CD4-positive, alpha-beta T cell treated with Interleukin-17A for 1 hour (primary cell): Measurements from ENCODE around the gene ANP32E.
"Not testable (repeated sequence)": the region's sequence is repeated elsewhere in the genome, so short reads cannot be mapped to it uniquely, and the experiment has no call there.

Source experiments
- DNase-seq: peaks from one replicate; pipeline ENCODE4 v3.0.0-alpha.2; 2020

The ANP32E gene

DNA sequence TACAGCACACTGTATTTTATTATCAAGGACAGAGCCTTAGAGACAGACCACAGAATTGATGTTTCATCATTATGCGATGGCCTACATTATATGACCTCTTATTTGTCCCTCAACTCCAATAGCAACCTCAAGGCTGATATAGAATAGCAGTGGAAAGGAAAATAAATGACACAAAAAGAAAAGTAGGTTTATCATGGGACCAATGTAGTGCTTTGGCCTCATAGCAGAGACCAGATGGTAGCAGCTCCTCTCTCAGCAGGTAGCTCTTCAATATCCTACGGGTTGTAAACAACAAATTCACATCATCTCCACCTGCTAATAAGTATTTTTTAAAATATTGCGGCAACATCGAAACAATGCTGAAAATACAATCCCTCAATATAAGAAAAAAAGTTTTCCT, 25.2 kb downstream of the ANP32E start:
- DNase-seq: no peak

DNA sequence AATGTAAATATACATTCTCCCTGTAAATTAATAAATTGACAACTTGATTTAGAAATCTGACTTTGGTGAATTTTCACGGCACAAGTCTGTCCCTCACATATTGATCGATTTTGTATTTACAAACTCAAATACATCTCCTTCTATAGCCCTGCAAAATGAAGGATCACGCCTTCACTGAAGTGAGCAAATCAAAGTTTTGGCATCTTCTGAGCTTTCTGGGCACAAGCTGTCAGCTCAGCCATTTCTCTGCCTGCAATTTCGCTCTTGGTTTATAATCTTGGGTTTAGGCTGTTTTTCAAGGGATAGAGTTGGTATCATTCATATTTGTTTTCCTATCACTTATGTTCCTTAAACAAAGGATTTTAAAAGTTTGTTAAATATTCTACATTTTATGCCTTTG, 25.8 kb downstream of the ANP32E start:
- DNase-seq: no peak

DNA sequence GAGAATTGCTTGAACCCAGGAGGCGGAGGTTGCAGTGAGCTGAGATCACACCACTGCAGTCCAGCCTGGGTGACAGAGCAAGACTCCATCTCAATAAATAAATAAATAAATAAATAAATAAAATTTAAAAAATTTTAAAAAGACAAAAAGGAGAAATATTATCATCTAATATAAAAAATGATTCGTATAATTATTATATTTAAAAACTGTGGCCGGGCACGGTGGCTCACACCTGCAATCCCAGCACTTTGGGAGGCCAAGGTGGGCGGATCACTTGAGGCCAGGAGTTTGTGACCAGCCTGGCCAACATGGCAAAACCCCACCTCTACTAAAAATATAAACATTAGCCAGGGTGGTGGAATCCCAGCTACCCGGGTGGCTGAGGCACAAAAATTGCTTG, 27.5 kb downstream of the ANP32E start:
- not testable (repeated sequence) for DNase-seq

DNA sequence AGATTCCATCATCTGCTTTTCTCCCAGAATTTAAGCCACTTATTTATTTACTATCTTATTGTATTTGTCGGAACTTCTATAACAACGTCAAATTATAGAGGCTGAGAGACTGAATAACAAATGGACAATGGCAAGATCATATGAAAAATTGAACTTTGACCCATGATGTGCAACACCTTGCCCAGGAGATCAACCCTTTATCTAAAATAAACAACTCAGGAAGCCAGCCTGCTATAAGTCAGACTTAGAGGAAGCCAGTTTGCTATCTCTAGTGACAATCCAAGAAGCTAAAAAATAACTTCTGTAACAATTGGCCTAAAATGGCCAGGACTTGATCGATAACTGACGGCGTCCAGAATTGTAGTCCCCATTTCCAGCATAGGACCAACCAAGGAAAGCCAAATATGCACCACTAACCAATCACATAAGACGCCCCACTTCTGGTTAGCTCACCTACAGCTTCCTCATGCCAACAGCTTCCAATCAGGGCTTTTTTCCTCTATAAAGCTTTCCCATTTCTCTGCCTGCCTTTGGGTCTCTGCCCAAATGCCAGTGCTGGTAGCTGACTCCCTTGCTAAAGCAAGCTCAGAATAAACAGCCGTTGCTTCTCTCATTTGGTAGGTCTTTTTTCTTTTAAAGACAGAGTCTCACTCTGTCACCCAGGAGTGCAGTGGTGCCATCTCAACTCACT, 28.5 kb downstream of the ANP32E start:
- no peak for DNase-seq

DNA sequence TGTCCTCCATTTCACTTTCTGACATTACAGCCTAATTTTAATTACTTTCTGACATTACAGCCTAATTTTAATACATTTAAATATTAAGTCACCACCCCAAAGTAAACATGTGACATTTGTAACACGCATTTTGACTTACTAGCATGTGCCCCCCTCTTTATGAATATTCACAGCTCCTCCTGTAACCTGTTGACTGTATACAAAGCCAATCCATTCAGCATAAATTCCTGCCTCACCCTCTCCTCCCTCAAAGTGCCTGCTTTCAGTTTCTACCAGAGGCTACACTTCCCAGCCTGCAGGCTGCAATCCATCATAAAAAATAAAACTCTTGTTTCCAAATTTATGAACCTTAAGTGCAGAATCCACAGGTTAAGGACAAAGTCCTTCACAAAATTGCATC, 39.5 kb downstream of the ANP32E start:
- DNase-seq: no peak

DNA sequence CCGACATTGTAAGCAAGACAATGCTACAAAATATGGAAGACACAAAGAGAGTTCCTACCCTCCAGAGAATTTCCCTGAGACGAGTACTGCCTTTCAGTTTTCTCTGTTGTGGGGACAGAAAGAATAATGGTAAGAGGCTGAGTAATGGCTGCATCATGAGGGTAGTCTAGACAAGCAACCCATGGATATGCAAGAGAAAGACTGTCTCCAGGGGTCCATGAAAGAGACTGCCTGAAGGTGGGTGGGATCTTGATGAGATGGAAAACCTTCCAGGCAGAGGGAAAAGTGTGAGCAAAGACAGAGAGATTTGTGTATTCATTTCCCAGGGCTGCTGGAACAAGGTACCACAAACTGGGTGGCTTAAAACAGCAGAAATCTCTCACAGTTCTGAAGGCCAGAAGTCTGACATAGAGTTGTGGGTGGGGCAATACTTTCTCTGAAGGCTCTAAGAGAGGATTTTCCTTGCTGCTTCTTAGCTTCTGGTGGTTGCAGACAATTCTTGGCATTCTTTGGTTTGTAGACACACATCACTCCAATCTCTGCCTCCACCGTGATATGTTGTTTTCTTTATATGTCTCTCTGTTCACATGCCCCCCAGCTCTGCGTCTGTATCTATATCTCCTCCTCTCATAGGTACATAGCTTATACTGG, 41.4 kb downstream of the ANP32E start:
- DNase-seq: no peak

DNA sequence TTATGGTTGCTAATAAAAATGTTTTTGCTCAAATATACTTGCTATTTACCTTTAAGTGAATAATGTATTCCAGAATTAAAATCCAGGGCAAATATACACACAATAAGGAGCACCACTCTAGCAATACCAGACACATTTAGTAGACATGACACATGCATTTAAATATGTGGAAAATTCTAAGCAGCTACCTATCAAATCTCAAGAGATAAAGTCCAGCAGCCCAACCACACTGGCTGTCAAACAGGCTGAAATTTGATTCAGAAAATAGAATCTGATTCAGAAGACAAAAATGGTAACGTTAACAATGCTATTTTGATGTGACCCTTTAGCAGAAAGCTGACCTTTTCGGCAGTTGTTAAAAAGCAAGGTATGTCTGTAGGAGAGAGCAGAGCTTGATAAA, 43.9 kb downstream of the ANP32E start:
- DNase-seq: no peak

DNA sequence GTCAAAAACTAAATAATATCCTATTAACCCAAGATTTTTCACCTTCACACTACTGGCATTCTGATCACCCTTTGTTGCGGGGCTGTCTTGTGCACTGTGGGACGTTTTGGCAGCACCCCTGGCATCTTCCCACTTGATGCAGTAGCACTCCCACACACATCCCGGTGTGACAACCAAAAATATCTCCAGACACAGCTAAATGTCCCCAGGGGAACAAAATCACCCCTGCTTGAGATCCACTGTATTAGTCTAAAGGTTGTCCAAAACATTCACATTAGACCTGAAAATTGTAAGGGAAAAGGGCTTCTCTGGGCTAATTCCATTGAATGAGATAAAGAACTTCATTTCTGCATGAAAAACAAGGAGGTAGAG, 48.4 kb downstream of the ANP32E start:
- DNase-seq: no peak

DNA sequence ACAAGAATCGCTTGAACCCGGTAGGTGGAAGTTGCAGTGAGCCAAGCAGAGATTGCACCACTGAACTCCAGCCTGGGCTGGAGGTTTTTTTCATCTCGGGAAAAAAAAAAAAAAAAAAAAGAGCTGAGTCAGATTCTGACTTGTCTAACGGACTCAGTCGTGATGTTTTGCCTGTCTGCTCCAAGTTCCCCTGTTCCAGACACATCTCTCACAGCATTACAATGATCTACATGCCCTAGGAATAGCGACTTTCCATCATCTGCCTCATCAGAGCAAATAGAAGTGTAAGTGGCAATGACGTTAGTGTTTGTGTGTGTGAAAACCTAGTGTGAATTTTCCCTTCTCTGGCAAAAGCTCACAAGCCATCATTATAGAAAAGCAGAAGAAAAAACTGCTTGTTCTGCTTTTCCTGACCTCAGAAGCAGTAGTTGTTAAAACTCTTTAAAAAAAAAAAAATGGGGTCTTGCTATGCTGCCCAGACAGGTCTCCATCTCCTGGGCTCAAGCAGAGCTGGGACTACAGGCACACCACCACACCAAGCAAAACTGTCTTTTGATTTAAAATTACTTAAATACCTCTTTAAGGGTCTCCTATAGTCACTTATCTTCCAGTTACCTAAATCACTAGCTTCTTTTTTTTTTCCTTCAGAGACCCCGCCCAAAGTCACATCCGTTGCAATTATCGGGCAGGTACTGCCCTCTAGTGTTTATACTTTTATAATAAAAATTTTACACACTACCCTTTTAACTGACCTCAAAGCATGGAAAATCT, 48.9 kb downstream of the ANP32E start:
- DNase-seq: peak; percentile 66

DNA sequence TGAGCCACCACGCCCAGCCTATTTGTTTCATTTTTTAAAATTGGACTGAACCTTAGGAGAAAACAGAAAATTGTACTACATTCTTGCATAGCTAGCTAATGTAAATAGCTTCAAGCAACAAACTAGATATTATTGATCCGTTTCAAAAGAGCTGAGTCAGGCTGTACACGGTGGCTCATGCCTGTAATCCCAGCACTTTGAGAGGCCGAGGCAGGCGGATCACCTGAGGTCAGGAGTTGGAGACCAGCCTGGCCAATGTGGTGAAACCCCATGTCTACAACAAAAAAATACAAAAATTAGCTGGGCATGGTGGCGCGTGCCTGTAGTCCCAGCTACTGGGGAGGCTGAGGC, 49.5 kb downstream of the ANP32E start:
- not testable (repeated sequence) for DNase-seq

DNA sequence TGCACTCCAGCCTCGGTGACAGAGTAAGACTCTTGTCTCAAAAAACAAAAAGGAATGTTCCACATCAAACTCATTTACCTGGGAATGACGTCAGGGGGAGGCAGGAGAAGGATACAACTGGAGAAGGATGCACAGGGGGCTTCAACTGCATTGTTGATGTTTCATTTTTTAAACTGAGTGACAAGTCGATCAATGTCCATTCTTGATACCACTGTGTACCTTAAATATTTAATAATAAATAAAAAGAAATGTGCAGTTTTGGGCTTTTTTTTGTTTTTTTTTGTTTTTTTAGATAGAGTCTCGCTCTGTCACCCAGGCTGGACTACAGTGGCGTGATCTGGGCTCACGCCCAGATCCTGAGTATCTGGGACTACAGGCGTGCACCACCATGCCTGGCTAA, 50.4 kb downstream of the ANP32E start:
- no peak for DNase-seq

DNA sequence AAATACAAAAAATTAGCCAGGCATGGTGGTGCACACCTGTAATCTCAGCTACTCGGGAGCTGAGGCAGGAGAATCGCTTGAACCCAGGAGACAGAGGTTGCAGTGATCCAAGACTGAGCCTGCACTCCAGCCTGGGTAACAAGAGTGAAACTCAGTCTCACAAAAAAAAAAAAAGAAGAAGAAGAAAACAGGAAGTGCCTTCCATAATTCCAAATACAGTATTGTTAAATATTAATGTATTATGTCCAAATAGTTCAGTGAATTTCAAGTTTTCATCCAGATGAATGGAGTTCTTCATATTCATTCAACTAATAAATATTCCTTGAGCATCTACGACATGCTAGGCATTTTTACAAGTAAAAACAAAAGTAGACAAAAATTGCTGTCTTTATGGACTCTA, 52.9 kb downstream of the ANP32E start:
- DNase-seq: no peak

DNA sequence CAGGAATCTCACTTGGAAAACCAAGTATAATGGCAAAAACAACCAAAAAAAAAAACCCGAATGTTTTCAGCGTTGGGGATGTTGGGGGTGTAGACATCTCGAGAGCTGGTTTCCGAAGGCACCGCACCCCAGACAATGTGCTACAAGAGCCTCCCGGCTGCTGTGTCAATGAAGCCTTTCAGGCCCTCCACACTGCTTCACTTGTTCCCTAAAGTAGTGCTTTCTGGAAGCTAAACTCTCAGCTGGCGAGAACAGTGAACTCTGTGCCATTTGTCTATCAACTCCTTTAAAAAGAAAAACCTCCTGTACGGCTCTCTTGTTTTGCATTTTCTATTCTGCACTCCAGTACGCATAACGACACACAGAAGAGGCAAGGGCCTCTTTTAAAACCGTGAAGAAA, 53.7 kb downstream of the ANP32E start:
- no peak for DNase-seq

DNA sequence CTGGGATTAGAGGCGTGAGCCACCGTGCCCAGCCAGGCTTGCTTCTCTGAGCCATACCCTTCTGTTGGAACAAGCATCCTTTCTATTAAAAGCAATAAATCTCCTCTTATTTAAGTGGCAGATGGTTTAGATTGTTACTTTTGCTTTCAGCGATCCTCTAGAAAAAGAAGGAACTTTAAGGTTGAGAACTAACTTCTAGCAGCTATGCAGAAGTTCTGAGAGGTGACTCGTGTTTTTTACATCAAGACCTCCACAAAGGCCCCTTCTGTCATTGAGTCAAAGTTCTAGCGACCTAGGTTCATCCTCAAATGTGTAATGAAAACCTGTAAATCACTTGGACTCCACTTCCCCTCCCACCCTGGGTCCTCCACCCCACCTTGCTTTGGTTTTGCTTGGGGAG, 55.4 kb downstream of the ANP32E start:
- no peak for DNase-seq

DNA sequence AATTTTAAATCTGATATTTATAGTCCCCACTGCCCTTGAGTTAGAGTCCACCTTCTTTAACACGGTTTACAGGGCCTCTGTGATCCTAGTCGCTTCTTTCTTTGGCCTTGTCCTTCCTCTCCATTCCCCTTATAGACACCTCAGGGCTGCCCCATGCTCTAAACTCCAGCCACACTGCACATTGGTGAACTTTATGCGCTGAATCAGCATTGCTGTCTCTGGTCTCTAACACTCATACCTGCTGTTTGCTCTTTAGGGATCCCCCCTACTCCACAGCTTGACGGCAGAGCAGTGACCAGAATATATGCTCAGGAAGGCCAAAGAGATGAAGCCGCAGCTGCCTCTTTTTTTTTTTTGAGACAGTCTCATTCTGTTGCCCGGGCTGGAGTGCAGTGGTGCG, 56.0 kb downstream of the ANP32E start:
- DNase-seq: no peak

DNA sequence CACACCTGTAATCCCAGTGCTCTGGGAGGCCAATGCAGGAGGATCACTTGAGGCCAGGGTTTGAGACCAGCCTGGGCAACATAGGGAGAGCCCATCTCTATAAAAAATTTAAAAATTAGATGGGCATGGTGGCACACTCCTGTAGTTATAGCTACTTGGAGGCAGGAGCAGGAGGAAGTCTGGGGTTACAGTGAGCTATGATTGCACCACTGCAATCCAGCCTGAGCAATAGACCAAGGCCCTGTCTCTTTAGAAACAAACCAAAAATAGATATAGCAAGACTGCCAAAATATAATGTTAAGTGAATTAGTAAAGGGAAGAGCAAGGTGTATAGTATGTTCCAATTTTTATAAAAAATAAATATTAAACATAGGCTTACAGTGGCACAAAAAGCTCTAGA, 57.4 kb downstream of the ANP32E start:
- no peak for DNase-seq

DNA sequence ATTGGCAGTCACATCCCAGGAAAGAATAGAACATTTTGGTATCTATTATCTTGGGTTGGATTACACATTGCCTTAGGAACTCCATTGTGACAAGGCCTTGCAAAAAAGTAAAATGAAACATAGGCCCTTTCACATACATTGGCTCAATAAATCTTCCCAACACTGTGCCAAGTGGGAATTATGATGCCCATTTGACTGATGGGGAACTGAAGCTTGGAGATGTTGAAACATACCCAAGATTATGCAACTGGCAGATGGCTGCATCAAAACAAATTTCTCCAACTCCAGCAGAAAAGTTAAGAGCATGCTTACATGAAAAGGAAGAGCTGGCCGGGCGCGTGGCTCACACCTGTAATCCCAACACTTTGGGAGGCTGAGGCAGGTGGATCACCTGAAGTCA, 59.3 kb downstream of the ANP32E start:
- DNase-seq: no peak

DNA sequence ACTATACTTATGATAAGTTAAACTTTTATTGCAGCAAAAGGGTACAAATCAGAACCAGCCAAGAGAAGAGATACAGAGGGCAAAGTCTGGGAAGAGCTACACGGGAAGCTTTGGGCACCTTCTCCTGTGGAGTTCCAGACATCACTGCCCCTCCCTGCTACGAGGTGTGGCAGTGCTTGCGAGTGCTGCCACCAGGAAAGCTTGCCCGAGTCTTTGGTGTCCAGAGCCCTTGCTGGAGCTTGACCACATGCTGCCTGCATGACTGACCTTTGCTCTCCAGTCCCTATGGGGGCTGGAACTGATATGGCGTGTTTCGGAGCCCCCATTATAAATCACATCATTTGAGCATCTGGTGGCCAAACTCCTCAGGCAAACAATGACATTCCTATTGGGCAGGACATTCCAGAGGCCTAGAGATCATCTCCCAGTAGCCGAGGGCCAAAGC, 62.7 kb downstream of the ANP32E start:
- DNase-seq: no peak

DNA sequence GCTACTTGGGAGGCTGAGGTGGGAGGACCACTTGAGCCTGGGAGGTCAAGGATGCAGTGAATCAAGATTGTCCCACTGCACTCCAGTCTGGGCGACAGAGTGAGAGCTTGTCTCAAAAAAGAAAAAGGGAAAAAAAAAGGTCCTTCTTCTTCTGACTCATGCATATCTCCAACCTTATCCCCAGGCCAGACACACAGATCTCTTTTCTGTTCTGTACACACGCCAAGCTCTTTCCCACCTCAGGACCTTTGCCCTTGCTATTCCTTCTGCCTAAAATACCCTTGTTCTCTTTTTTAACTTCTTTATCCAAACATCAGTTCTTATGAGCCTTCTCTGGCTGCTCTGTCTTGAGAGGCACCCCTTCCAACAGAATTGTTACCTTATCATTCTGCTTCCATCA, 64.1 kb downstream of the ANP32E start:
- DNase-seq: no peak

DNA sequence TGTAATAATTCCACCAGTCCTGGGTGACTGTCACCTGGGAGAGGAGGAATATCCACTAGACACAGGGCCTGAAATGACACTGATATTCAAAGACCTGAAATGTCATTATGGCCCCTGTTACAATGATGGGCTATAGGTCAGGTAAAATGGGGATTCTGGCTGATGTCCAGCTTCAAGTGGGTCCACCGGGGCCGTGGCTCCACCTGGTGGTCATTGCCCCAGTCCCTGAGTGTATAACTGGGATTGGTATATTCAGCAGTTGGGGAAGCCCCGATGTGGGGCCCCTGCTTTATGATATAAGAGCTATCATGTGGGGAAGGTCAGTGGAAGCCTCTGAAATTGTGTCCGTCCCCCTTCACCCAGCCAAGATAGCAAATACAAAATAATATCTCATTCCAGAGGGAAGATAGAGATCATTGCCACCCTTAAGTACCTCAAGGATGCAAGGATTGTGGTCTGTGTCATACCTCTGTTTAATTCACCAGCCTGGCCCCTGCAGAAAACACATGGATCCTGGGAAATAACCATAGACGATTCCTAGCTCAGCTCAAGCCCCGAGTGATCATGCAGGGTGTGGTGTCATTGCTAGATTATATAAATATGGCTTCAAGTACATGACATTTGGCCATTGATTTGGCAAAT, 66.8 kb downstream of the ANP32E start:
- DNase-seq: peak; percentile 61
